Cardiac fibroblast (primary cell): Measurements from ENCODE around the gene CEP57L1.

Experiments used
- DNase-seq, 2 donors: peaks; one replicate each; pipeline versions ENCODE4 v3.0.0 to v3.0.0-alpha.2; 2010; ENCODE audit warnings: low read depth in 2 of 2
- H3K4me3 ChIP-seq, 2 donors: replicated peaks in 1 of 2; 1 replicate in 1 of 2; 2 replicates in 1 of 2; pipeline ENCODE4 v1.5.1; 2011; ENCODE audit warnings: low read depth in 2 of 2, low read length in 2 of 2, mild to moderate bottlenecking in 2 of 2, moderate library complexity in 1 of 2
- TF ChIP-seq, protein P1 (sequence below): IDR thresholded peaks from one replicate; pipeline ENCODE4 v1.5.1; 2011; ENCODE audit warnings: low read depth, mild to moderate bottlenecking, low read length, inconsistent platforms

CEP57L1 gene

DNA sequence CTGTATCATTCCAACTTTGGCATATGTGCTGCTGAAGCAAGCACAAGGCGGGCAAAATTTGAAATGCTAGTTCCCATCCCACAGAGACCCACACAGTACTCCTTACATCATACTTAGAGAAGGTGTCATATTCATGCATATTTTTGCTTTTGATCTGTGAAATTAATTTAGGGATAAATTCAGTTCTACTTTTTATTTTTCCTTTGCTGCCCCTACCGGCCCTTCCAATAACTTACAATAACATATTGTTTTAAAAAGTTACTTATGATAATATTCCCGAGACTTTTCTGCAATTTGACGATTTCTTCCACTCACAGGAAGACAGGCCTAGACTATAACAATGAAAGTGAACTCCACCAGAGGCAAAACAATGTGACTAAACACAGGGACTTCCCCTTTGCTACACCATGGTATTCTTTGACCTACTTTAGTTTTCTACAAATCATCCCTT lies 35.7 kb upstream of the CEP57L1 start:
- H3K4me3 ChIP-seq, result peak overlapping the region in 1 of 2 donors; percentile 7
- TF ChIP-seq, protein P1, sequence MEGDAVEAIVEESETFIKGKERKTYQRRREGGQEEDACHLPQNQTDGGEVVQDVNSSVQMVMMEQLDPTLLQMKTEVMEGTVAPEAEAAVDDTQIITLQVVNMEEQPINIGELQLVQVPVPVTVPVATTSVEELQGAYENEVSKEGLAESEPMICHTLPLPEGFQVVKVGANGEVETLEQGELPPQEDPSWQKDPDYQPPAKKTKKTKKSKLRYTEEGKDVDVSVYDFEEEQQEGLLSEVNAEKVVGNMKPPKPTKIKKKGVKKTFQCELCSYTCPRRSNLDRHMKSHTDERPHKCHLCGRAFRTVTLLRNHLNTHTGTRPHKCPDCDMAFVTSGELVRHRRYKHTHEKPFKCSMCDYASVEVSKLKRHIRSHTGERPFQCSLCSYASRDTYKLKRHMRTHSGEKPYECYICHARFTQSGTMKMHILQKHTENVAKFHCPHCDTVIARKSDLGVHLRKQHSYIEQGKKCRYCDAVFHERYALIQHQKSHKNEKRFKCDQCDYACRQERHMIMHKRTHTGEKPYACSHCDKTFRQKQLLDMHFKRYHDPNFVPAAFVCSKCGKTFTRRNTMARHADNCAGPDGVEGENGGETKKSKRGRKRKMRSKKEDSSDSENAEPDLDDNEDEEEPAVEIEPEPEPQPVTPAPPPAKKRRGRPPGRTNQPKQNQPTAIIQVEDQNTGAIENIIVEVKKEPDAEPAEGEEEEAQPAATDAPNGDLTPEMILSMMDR, result peak; percentile 8
- DNase-seq, result peak; percentile 66 to 89

GRCh38 chr6:109060571-109060970 lies 34.7 kb upstream of the CEP57L1 start:
- TF ChIP-seq, protein P1, result no peak
- H3K4me3 ChIP-seq, result no peak overlapping the region
- peak in 1 of 2 donors; percentile 56 for DNase-seq

- TF ChIP-seq, protein P1, result no peak
- no peak overlapping the region for H3K4me3 ChIP-seq
- no peak for DNase-seq
Measured at GRCh38 chr6:109062216-109062615, 33.1 kb upstream of the CEP57L1 start.

GRCh38 chr6:109062767-109063352 lies 32.4 kb upstream of the CEP57L1 start:
- H3K4me3 ChIP-seq, result no peak overlapping the region
- TF ChIP-seq, protein P1, result no peak
- no peak for DNase-seq

GRCh38 chr6:109069746-109070145 lies 25.6 kb upstream of the CEP57L1 start:
- no peak overlapping the region for H3K4me3 ChIP-seq
- DNase-seq, result peak; percentile 42 to 55
- TF ChIP-seq, protein P1, result no peak

DNA sequence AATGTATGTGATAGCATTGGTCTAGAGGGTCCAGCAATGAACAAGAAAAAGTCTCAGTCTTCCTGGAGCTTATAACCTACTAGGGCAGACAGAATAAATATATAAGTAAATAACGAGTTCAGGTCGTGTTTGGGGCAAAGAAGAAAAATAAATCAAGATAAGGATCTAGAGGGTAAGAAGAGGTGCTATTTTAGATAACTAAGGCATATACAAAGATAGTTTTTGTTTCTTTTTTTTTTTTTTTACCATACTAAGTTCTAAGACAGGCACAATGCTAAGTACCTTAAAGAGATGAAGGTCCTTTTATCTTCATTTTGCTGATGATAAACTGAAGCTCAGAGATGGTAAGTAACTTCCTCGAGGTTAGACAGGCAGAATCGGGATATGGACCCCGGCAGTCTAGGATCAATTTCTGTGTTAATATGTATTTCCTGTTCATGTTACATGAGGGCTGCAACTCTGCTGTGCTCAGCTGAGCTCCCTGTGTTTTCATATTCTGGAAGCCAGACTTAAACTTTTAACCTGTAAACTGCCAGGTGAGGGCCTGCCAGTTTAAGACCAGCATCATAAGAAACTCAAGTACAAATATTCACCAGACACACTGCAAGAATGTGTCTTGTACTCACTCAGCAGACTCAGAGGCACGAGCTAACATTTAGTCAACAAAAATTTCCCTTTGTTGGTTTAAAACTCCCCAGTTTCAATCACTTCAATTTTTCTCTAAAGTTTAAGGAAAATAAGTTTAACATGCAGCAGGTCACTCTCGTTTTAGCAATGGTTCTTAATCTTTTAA lies 24.0 kb upstream of the CEP57L1 start:
- TF ChIP-seq, protein P1, result no peak
- no peak overlapping the region for H3K4me3 ChIP-seq
- DNase-seq, result peak in 1 of 2 donors; percentile 22
